ENCODE measurements around the gene LRP11.
A peak's percentile ranks its signal among the peaks of the same experiment; 100 is the strongest.
"Not testable (repeated sequence)": the region's sequence is repeated elsewhere in the genome, so short reads cannot be mapped to it uniquely, and the experiment has no call there.

Gene LRP11

GRCh38 chr6:149897855-149898744 is 33.9 kb upstream of the LRP11 start, which contains the start of gene RAET1E:
TSS of gene RAET1E (minus strand) at chr6:149898113. CDS start at chr6:149890901, 7,212 bp downstream.
- DNase-seq = no peak

- peak in 10 of 14 donors; percentile 12 to 71 (median 22) for DNase-seq
Measured at GRCh38 chr6:149897015-149897697, 33.0 kb upstream of the LRP11 start.

- no peak for DNase-seq
Measured at GRCh38 chr6:149896491-149896890, 32.3 kb upstream of the LRP11 start.

GRCh38 chr6:149895833-149896271 is 31.7 kb upstream of the LRP11 start:
- peak in 1 of 14 donors; percentile 32 for DNase-seq

GRCh38 chr6:149895048-149895590 is 31.0 kb upstream of the LRP11 start:
- DNase-seq = peak in 1 of 14 donors; percentile 24

- DNase-seq = not testable (repeated sequence)
Measured at GRCh38 chr6:149891864-149892263, 27.7 kb upstream of the LRP11 start.

- no peak for DNase-seq
Measured at GRCh38 chr6:149891259-149891658, 27.1 kb upstream of the LRP11 start.

- DNase-seq = no peak
Measured at GRCh38 chr6:149890629-149891045, 26.5 kb upstream of the LRP11 start.

GRCh38 chr6:149889326-149889725 is 25.2 kb upstream of the LRP11 start:
- DNase-seq = no peak

- no peak for DNase-seq
Measured at GRCh38 chr6:149888659-149889058, 24.5 kb upstream of the LRP11 start.

- no peak for DNase-seq
Measured at GRCh38 chr6:149888093-149888492, 23.9 kb upstream of the LRP11 start.

- no peak for DNase-seq
Measured at GRCh38 chr6:149887343-149887742, 23.2 kb upstream of the LRP11 start.

- no peak for DNase-seq
Measured at GRCh38 chr6:149885888-149886287, 21.7 kb upstream of the LRP11 start.

GRCh38 chr6:149884617-149885016 is 20.5 kb upstream of the LRP11 start:
- no peak for DNase-seq

GRCh38 chr6:149884215-149884614 is 20.1 kb upstream of the LRP11 start:
- no peak for DNase-seq

GRCh38 chr6:149881860-149882259 is 17.7 kb upstream of the LRP11 start:
- no peak for DNase-seq

- DNase-seq = no peak
Measured at GRCh38 chr6:149881066-149881766, 17.1 kb upstream of the LRP11 start.

GRCh38 chr6:149877659-149878058 is 13.5 kb upstream of the LRP11 start:
- no peak for DNase-seq

- no peak for DNase-seq
Measured at GRCh38 chr6:149876241-149876933, 12.2 kb upstream of the LRP11 start.

GRCh38 chr6:149872233-149872632 is 8.1 kb upstream of the LRP11 start:
- no peak for DNase-seq

- no peak for DNase-seq
Measured at GRCh38 chr6:149871182-149871581, 7.0 kb upstream of the LRP11 start.

All from C1 segment of cervical spinal cord (tissue), 14 donors.